ENCODE data around the gene PLEKHM2.

PLEKHM2 gene

DNA sequence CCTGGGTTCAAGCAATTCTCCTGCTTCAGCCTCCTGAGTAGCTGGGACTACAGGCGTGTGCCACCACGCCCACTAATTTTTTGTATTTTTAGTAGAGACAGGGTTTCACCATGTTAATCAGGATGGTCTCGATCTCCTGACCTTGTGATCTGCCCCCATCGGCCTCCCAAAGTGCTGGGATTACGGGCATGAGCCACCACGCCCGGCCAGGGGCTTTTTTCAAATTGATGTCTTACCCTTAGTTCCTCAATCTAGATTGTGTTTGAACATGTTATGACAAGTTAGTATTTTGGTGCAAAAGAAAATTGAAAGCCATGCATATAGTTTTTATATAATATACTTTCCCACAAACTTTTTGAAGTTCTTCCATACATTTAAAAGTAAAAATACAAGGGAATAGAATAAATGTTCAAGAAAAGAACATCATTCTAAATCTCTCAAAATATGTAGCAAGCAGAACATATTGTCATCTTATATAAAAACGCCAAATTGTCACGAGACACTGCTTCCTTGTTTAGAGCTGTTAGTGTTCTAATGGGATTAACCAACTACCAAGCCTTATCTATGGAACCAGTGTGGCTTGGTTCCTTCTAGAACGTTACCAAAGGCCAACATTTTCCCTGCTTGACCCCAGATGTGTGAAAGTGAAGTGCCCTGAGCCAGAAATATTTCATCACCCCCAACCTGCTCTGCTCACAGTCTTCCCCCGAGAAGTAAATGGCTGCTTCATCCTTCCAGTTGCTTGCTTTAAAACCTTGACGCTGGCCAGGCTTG is 9.5 kb upstream of the PLEKHM2 start:
- DNase-seq (ENCODE audit: extremely low spot score, insufficient read length, low read depth): no peak

DNA sequence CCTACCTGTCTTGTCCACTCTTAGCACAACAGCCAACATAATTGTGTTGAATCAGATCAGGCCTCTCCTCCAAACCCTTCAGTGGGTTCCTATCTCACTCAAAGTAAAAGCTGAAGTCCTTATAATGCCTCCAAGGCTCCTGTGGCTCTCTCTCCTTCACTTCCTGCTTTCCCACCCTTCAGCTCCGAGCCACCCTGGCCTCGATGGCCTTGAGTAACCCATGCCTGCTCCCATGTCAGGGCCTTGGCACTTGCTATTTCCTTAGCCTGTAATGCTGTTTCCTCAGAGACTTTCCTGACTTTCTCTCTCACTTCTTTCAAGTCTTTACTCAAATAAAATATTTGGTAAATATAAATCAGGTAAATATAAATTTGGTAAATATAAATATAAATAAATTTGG is 8.1 kb upstream of the PLEKHM2 start:
- DNase-seq (ENCODE audit: extremely low spot score, insufficient read length, low read depth) (no peak), FAIRE-seq (no peak)

More for the DNA sequence above, 9.5 kb upstream of the PLEKHM2 start:
- FAIRE-seq: no peak

DNA sequence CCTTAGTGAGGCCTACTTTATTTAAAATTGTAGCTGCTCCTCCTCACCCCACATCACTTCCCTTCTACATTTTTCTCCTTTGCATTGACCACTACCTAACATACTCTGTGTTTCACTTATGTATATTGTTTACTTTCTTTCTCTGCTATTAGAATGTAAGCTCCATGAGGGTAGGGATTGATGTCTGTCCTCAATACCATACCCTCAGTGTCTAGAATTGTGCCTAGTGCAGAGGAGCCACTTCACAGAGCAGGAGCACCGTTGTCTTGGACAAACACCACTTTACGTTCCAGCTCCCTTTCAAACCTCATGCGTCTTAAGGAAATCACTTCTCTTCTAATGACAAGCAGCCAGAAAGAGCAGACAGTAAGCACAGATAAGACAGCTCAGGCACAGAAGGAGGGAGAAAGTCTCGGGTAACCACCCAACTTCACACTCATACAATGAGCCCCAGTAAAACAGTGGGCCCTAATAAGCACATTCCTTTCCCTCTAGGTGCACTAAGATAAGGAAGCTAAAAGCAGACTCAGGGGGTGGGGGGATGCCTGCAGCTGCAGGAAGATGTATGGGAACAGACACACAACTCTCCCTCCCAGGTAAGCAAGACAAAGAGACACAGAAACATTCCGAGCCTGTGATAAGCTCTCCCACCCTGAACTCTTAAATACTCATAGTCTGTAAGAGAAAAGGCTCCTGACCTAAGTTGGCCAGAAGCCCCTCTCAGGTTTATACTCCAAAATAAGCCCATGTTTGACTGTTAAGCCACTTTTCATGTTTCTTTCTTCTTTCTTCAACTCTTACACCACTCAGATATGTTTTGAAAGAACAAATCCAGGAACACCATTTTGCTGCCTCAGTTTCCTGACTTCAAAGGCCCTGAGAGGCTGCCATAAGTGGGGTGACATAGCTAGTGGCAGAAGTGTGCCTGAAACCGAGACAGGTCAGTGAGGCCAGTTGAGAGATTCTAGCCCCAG is 7.1 kb upstream of the PLEKHM2 start:
- no peak for DNase-seq (ENCODE audit: extremely low spot score, insufficient read length, low read depth)
- FAIRE-seq: no peak

DNA sequence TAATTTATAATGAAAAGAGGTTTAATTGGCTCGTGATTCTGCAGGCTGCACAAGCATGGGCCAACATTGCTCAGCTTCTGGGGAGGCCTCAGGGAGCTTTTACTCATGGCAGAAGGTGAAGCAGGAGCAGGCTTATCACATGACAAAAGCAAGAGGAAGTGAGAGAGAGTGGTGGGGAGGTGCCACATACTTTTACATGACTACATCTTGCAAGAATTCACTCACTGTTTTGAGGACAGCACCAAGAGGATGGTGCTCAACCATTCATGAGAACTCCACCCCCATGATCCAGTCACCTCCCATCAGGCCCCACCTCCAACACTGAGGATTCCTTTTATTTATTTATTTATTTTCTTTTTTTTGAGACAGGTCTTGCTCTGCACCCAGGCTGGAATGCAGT is 5.5 kb upstream of the PLEKHM2 start:
- DNase-seq (ENCODE audit: extremely low spot score, insufficient read length, low read depth) (no peak), FAIRE-seq (peak; percentile 75)

DNA sequence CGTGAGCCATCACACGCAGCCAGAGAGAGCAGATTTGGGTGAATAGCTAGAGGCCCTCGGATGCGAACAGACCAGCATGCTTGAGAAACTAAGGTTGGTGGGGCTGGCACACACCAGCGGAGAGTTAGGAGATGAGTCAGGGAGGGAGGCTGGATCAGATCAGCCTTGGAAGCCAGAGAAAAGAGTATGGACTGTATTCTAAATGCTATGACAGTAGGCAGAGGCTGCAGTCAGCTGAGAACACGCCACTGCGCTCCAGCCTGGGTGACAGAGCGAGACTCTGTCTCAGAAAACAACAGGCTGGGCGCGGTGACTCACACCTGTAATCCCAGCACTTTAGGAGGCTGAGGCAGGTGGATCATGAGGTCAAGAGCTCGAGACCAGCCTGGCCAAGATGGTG is 4.0 kb upstream of the PLEKHM2 start:
- no peak for DNase-seq (ENCODE audit: extremely low spot score, insufficient read length, low read depth)
- no peak for FAIRE-seq

DNA sequence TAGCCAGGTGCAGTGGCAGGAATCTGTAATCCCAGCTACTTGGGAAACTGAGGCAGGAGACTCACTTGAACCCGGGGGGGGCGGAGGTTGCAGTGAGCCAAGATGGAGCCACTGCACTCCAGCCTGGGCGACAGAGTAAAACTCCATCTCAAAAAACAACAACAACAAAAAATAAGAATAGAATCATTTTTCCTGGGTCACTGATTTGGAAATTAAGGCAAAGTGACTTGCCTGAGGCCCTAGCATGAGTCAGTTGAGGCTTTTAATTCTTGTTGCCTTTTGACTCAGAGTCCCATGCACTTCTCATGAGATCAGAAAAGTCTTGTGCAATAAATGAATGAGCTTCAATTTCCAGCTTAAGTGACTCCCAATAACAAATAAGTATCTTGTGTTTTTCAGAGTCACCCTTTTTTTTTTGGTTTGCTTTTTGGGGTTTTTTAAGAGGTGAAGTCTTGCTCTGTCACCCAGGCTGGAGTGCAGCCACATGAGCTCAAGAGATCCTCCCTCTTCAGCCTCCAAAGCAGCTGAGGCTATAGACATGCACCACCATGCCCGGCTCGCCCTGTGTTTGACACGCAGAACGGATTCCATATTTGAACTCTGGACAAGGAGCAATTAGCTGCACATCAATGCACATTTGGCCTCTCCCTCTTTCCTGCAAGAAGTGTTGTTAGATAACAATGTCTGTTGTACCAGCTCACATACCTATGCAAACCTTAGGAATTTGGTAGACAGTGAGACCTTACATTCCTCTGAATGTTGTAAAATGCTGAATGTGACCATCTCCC is 3.4 kb upstream of the PLEKHM2 start:
- no peak for DNase-seq (ENCODE audit: extremely low spot score, insufficient read length, low read depth)
- FAIRE-seq: no peak

DNA sequence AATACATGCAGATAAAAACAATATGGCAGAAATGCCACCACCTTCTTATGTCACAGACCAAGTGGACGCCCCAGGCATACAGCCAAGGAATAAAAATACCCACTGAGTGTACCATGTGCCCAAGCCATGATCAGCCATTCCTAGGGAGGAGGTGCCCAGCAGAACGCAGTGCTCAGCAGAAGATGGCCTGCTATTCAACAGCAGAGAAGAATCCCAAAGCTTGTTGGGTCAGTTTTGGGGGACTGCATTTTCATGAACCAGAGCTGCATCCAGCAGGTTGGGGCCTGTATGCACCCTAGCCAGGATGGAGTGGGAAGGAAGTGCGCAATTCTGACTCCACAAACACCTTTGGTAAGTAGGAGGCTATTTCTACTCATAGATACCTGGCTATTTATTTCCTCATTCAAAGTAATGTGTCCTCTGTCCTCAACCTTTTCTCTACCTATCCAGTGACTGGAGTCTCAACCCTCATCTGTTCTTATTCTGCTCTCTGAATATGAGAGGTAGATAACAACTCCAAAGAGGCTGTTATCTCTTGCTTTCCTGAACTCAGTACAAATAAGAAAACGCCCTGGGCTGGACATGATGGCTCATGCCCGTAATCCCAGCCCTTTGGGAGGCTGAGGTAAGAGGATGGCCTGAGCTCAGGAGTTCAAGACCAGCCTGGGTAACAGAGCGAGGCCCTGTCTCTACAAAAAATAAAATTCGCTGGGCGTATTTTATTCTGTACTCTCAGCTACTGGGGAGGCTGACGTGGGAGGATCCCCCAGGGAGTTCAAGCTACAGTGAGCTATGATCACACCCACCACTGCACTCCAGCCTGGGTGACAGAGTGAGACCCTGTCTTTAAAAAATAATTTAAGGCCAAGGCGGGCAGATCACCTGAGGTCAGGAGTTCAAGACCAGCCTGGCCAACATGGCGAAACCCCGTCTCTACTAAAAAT is 2.5 kb upstream of the PLEKHM2 start:
- no peak for FAIRE-seq

DNA sequence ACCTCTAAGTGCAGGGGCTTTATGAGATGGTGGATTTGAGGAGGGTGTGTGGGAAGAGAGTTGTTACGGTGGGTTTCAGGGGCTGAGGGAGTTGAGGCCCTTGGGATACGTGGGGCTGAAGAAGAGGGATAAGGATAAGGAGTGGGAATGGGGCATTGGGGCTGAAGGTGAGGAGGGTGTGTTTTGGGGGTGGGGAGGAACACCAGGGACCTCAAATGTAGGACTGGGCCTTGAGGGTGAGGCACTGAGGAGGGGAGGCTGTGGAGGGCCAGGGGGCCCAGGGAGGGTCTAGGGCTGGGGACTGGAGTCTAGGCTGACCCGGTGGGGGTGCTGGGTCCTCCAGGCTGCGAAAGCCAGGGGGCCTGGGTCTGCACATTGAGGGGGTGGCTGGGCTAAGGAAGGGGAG is 1.2 kb upstream of the PLEKHM2 start:
- no peak for DNase-seq (ENCODE audit: extremely low spot score, insufficient read length, low read depth)
- FAIRE-seq: no peak

More for the DNA sequence above, 2.5 kb upstream of the PLEKHM2 start:
- no peak for DNase-seq (ENCODE audit: extremely low spot score, insufficient read length, low read depth)

DNA sequence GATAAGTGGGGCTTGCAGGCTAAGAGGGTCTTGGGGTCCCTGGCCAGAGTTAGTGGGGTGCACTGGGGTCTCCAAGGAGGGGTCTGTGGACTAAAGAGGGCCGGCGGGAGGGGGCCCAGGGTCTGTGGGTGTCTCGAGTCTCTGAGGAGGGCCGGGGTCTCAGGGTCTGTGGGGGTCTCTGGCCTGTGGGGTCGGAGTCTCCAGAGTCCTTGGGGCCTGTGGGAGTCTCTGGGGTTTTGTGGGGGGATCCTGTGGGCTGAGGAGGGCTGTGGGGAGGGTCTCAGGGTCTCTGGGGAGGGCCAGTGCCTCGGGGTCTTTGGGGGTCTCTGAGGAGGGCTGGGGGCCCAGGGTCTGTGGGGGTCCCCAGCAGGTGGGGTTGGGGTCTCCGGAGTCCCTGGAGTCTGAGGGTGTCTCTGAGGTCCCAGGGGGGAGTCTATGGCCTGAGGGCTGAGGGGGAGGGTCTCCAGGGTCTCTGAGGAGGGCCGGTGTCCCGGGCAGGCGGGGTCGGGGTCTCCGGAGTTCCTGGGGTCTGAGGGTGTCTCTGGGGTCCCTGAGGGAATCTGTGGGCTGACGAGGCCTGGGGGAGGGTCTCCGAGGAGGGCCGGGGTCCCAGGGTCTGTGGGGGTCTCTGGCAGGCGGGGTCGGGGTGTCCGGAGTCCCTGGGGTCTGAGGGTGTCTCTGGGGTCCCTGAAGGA is 628 bp upstream of the PLEKHM2 start:
- FAIRE-seq (no peak), DNase-seq (ENCODE audit: extremely low spot score, insufficient read length, low read depth) (no peak)

DNA sequence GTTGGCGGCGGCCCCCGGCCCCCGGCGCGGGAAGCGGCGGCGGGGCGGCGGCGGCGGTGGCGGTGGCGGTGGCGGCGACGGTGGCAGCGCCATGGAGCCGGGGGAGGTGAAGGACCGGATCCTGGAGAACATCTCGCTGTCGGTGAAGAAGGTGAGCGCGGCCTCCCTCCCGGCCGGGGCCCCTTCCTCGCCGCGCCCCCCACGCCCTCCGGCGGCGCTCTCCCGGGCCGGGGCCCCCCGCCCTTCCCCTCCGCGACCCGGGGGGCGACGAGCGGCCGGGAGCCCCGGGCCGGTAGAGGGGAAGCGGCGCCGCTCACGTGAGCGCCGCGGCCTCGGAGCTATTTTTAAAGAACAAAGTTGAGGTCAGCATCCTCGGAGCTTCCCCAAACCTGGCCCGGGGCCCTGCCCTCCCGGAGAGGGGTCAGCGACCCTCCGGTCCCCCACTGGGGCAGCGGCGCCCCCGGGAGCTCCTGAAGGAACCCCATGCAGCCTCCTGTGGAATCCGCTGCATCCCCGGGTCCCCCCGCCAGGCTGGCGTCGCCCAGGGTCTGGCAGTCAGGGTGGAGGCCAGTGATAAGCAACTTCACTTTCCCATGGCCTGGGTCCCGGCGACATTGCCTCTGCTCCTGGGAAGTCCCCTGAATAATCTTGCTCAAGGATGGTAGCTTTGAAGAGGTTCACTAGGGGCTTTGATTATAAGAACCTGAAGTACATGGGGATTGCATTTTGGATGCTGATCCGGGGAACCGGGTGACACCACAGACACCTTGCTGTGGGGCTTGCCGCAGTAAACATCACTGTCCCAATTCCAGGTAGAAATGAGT is 560 bp downstream of the PLEKHM2 start:
- FAIRE-seq (peak; percentile 9), DNase-seq (ENCODE audit: extremely low spot score, insufficient read length, low read depth) (no peak)

DNA sequence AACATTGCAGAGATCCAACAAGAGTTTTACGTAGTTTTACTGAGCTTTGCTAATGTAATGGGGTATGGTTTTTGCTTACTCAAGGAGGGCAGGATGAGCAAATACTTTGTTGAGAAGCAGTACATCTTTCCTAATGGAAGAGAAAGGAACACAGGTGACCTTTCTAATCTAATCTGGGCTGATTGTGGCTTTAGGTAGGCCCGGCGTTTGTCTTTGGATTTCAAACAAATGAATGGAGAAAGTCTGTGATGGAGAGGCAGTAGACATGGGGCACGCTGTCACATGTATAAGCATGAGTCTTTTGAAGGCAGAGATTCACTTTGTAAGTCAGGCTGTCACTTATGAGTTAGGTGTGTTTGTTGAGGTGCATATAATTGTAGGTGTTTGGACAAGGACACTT is 1.7 kb downstream of the PLEKHM2 start:
- FAIRE-seq: no peak
- no peak for DNase-seq (ENCODE audit: extremely low spot score, insufficient read length, low read depth)

DNA sequence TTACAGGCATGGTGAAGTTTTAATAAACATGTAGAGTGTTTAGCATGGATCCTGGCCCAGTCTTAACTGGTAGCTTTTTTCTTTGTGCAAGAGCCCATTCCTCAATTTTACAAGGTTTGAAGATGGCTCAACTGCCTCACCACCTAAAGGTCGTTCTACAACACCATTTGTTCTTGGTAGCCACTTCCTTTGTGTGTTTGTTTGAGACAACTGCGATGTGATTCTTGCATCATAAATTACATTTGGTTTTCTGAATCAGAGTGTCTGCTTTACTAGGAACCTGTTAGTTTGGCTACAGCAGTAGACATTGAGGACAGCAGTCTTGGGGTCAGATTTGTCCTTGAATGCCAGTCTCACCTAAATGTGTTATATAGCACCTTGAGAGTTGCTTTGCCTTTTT is 3.3 kb downstream of the PLEKHM2 start:
- no peak for DNase-seq (ENCODE audit: extremely low spot score, insufficient read length, low read depth)
- no peak for FAIRE-seq

DNA sequence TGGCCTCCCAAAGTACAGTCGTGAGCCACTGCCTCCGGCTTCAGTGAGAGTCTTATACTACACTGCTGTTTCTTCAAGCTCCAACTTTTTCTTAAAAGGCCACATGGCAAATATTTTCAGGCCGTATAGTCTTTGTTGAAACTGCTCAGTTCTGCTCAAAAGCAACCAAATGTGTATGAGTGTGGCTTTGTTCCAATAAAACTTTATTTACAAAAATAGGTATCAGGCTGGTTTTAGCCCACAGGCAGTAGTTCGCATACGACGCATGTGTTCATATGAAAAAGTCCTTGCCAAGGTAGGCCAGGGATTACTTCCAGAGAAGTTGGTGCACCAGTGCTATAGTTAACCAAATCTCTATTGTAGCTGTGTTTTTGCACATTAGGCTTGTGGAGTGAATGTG is 6.2 kb downstream of the PLEKHM2 start:
- FAIRE-seq (no peak), DNase-seq (ENCODE audit: extremely low spot score, insufficient read length, low read depth) (no peak)

DNA sequence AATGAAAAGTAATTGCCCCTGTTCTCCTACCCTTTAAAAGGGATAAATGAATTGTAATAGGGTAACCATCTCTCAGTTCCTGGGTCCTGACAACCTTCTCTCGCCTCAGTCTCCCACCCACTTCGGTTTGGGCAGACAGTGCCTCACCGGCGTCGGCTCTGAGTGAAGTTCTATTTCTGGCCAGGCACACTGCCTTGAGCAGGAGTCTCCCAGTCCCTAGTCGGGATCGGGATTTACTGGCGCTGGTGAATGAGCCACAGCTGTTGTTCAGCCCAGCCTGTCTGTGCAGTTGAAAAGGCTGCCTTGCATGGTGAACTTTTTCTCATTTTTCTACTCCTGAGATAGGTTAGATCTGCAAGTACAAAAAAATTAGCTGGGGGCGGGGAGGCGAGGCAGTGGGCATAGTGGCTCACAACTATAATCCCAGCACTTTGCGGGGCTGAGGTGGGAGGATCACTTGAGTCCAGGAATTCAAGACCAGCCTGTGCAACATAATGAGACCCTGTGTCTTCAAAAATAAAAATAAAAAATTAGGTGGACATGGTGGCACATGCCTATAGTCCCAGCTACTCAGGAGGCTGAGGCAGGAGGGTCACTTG is 7.4 kb downstream of the PLEKHM2 start:
- DNase-seq (ENCODE audit: extremely low spot score, insufficient read length, low read depth) (no peak), FAIRE-seq (no peak)

DNA sequence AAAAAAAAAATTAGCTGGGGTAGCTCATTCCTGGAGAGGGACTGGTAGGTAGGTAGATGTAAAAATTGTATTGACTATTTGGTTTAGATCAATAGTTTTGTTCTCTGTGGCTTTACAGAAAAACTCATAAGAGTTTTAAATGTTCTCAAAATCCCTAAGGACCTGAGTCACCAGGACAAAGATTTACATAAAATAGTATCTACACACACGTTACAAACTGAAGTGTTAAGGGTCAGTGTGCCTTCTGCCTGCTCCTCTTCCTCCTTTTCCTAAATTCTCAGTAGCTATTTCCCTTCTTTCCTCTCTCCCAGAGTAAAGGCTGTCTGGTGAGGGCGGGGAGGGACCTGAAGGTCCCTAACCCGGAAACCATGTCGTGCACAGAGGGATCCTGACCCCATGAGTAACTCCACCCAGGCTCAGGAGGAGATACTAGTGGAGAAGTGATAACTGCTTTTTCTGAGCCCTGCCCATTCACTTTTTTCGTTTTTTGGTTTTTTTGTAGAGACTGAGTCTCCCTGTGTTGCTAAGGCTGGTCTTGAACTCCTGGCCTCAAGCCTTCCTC is 8.1 kb downstream of the PLEKHM2 start:
- no peak for FAIRE-seq

DNA sequence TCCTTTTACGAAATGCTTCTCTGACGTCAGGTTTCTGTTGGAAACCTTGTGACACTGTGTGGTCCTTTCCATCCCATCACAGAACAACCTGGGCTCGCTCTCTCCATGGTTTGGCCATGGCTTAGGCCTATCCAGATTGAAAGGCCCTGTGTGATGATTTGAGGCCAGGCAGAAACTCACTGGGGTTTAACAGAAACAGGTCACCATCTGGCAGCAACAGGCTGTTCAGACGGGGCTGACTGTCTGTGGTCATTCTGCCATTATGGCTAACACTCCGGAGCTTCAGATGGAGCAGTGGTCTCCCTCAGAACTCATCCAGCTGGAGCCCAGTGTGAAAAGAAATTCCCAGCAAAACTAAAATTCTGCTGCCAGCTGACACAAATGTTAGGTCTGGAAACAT is 9.3 kb downstream of the PLEKHM2 start:
- FAIRE-seq: no peak

More for the DNA sequence above, 8.1 kb downstream of the PLEKHM2 start:
- no peak for DNase-seq (ENCODE audit: extremely low spot score, insufficient read length, low read depth)

DNA sequence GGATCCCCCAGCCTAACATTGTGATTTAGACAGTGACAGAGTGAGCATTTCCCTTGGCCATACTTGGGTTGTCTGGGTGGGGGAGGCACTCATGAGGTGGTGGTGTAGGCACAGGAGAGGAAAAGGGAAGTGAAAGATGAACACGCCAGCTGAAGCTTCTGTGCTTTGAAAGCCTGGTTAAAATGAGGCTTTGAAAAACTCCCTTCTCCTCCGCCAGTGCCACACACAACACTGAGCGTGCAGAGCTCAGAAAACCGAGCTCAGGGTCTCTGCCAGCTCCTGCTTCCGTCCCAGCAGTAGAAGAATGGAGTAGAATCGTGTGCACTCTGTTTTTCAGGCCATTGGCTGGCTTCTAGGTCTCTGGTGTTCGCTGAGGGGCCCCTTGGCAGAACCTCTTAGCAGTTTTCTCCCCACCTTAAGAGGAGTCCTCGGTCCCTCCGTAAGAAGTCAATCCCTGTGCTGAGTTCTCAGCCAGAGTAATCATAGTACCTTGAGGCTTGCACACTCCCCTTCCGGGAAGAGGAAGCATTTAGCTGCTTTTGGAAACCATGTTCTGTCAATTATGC is 12.9 kb downstream of the PLEKHM2 start:
- peak; percentile 68 for DNase-seq (ENCODE audit: extremely low spot score, insufficient read length, low read depth)
- peak; percentile 95 for FAIRE-seq

More for the DNA sequence above, 9.3 kb downstream of the PLEKHM2 start:
- DNase-seq (ENCODE audit: extremely low spot score, insufficient read length, low read depth): no peak
